Neural progenitor cell (in vitro differentiated cells): Measurements from ENCODE around the gene CTTN. TPM values are rescaled to one million over a fixed set of nuclear protein-coding genes. Genes with fewer than 3 reads are reported as not detected.

Source experiments
- DNase-seq: peaks from one replicate; pipeline ENCODE4 v3.0.0-alpha.2; 2016; ENCODE audit warnings: low spot score
- H2AFZ ChIP-seq: fragments of 200-600 bp; sonication (generic); replicated peaks from 2 replicates; pipeline ENCODE4 v1.6.1; 2016; ENCODE audit warnings: antibody characterized with exemption
- H3F3A ChIP-seq: fragments of 200-600 bp; sonication (generic); 2 replicates; pipeline ENCODE4 v1.6.1; 2016; ENCODE audit warnings: antibody characterized with exemption, low read depth
- H3K27ac ChIP-seq: fragments of 200-600 bp; sonication (generic); 2 replicates; pipeline ENCODE4 v1.5.1; 2016; ENCODE audit warnings: mild to moderate bottlenecking
- H3K27me3 ChIP-seq: fragments of 200-600 bp; sonication (generic); 2 replicates; pipeline ENCODE4 v1.6.1; 2016; ENCODE audit warnings: mild to moderate bottlenecking, moderate library complexity
- H3K36me3 ChIP-seq: fragments of 200-600 bp; sonication (generic); 2 replicates; pipeline ENCODE4 v1.5.1; 2016
- H3K4me1 ChIP-seq: fragments of 200-600 bp; sonication (generic); 2 replicates; pipeline ENCODE4 v1.6.1; 2016; ENCODE audit warnings: mixed run types
- H3K4me2 ChIP-seq: fragments of 200-600 bp; sonication (generic); 2 replicates; pipeline ENCODE4 v1.6.1; 2016
- H3K4me3 ChIP-seq: fragments of 200-600 bp; sonication (generic); 2 replicates; pipeline ENCODE4 v1.5.1; 2016
- H3K79me2 ChIP-seq: fragments of 200-600 bp; sonication (generic); 2 replicates; pipeline ENCODE4 v1.6.1; 2016; ENCODE audit warnings: low read depth
- H3K9ac ChIP-seq: fragments of 200-600 bp; sonication (generic); 2 replicates; pipeline ENCODE4 v1.6.1; 2016
- H3K9me3 ChIP-seq: fragments of 200-600 bp; sonication (generic); 2 replicates; pipeline ENCODE4 v1.5.1; 2016; ENCODE audit warnings: low read depth
- H4K20me1 ChIP-seq: fragments of 200-600 bp; sonication (generic); 2 replicates; pipeline ENCODE4 v1.6.1; 2016; ENCODE audit warnings: low read depth
- H3K27ac Mint-ChIP-seq: 3 replicates; pipeline ENCODE4 v1.8.0; 2021; ENCODE audit warnings: mixed read lengths
- H3K27me3 Mint-ChIP-seq: 2 replicates; pipeline ENCODE4 v1.8.0; 2022; ENCODE audit warnings: low read depth, mild to moderate bottlenecking, inconsistent platforms, moderate library complexity, mixed read lengths; ENCODE audit not compliant: insufficient read depth
- H3K36me3 Mint-ChIP-seq: 3 replicates; pipeline ENCODE4 v1.8.0; 2021; ENCODE audit warnings: mixed read lengths
- H3K4me1 Mint-ChIP-seq: 3 replicates; pipeline ENCODE4 v1.8.0; 2021; ENCODE audit warnings: mixed read lengths
- H3K4me3 Mint-ChIP-seq: 3 replicates; pipeline ENCODE4 v1.8.0; 2021; ENCODE audit warnings: mild to moderate bottlenecking, moderate library complexity, mixed read lengths
- H3K9me3 Mint-ChIP-seq: 3 replicates; pipeline ENCODE4 v1.8.0; 2020; ENCODE audit warnings: mixed read lengths
- CTCF ChIP-seq: fragments of 200-600 bp; sonication (generic); IDR thresholded peaks from 2 replicates; pipeline ENCODE4 v1.5.1; 2017; ENCODE audit warnings: antibody characterized with exemption, mild to moderate bottlenecking
- EZH2 ChIP-seq: fragments of 200-600 bp; sonication (generic); IDR thresholded peaks from 2 replicates; pipeline ENCODE4 v1.6.1; 2017; ENCODE audit warnings: antibody characterized with exemption, mild to moderate bottlenecking, moderate library complexity
- EZH2phosphoT487 ChIP-seq: fragments of 200-600 bp; sonication (generic); IDR thresholded peaks from 2 replicates; pipeline ENCODE4 v1.6.1; 2017; ENCODE audit warnings: antibody characterized with exemption
- total RNA-seq: library from RNA; depleted of rRNA; stranded (reverse); fragments of >200 nt; gene quantifications from 2 replicates; pipeline ENCODE4 v1.2.3, GENCODE V29; 2015; ENCODE audit warnings: low replicate concordance

Gene CTTN
- total RNA-seq, 1 donor from 2014 or later, result 200 TPM

GRCh38 chr11:70480711-70481110 is 82.4 kb downstream of the CTTN start:
- no peak for DNase-seq
- H3K4me1 ChIP-seq, result peaks cover 2% of the 10 kb centered on the region
- no peak for TF ChIP-seq EZH2
- no peak for TF ChIP-seq CTCF
- no peak for TF ChIP-seq EZH2phosphoT487
- H3F3A ChIP-seq, result no peaks in the 10 kb centered on the region
- H3K27ac ChIP-seq, result no peak overlapping the region
- Mint-ChIP-seq H3K36me3 (peaks cover 3% of the 10 kb centered on the region), H3K27ac (peak overlapping the region; percentile 25), H3K27me3 (no peaks in the 10 kb centered on the region), H3K4me1 (peaks cover 60% of the 10 kb centered on the region), H3K4me3 (no peak overlapping the region), H3K9me3 (peaks cover 3% of the 10 kb centered on the region)
- H3K4me2 ChIP-seq, result no peak overlapping the region
- H3K9ac ChIP-seq, result no peak overlapping the region
- H3K4me3 ChIP-seq, result no peak overlapping the region
- H3K9me3 ChIP-seq, result no peaks in the 10 kb centered on the region
- H4K20me1 ChIP-seq, result no peaks in the 10 kb centered on the region
- no peak overlapping the region for H2AFZ ChIP-seq
- H3K79me2 ChIP-seq, result no peaks in the 10 kb centered on the region
- H3K27me3 ChIP-seq, result no peaks in the 10 kb centered on the region
- H3K36me3 ChIP-seq, result no peaks in the 10 kb centered on the region

- no peak overlapping the region for H3K4me3 ChIP-seq
- no peaks in the 10 kb centered on the region for H3K9me3 ChIP-seq
- no peak overlapping the region for H3K27ac ChIP-seq
- Mint-ChIP-seq H3K36me3 (peaks cover 4% of the 10 kb centered on the region), H3K4me3 (no peak overlapping the region), H3K27ac (no peak overlapping the region), H3K27me3 (no peaks in the 10 kb centered on the region), H3K9me3 (peaks cover 5% of the 10 kb centered on the region), H3K4me1 (peaks cover 55% of the 10 kb centered on the region)
- no peak overlapping the region for H3K4me2 ChIP-seq
- H2AFZ ChIP-seq, result no peak overlapping the region
- no peak overlapping the region for H3K9ac ChIP-seq
- H4K20me1 ChIP-seq, result no peaks in the 10 kb centered on the region
- DNase-seq, result no peak
- no peaks in the 10 kb centered on the region for H3F3A ChIP-seq
- no peaks in the 10 kb centered on the region for H3K36me3 ChIP-seq
- peaks cover 2% of the 10 kb centered on the region for H3K4me1 ChIP-seq
- no peaks in the 10 kb centered on the region for H3K27me3 ChIP-seq
- H3K79me2 ChIP-seq, result no peaks in the 10 kb centered on the region
- no peak for TF ChIP-seq EZH2phosphoT487
- no peak for TF ChIP-seq CTCF
- TF ChIP-seq EZH2, result no peak
Observed at GRCh38 chr11:70481625-70482528, 83.5 kb downstream of the CTTN start.

- Mint-ChIP-seq H3K27me3 (peaks cover 2% of the 10 kb centered on the region), H3K27ac (peak overlapping the region; percentile 54), H3K36me3 (peaks cover 6% of the 10 kb centered on the region), H3K4me1 (peaks cover 50% of the 10 kb centered on the region), H3K9me3 (peaks cover 5% of the 10 kb centered on the region), H3K4me3 (no peak overlapping the region)
- Histone ChIP-seq H3K9me3 (no peaks in the 10 kb centered on the region), H3K4me1 (peaks cover under 1% of the 10 kb centered on the region), H3K79me2 (no peaks in the 10 kb centered on the region), H2AFZ (no peak overlapping the region), H3K36me3 (no peaks in the 10 kb centered on the region), H3K4me2 (no peak overlapping the region), H3K27ac (no peak overlapping the region), H3K4me3 (no peak overlapping the region), H3K27me3 (no peaks in the 10 kb centered on the region), H3K9ac (no peak overlapping the region), H3F3A (no peaks in the 10 kb centered on the region), H4K20me1 (no peaks in the 10 kb centered on the region)
- no peak for TF ChIP-seq EZH2phosphoT487
- TF ChIP-seq EZH2, result no peak
- TF ChIP-seq CTCF, result no peak
- no peak for DNase-seq
Observed at GRCh38 chr11:70482529-70482917, 84.2 kb downstream of the CTTN start.
